Measurements from ENCODE around the gene FAM120C.
A peak's percentile ranks its signal among the peaks of the same experiment; 100 is the strongest.

FAM120C gene

GRCh38 chrX:54045563-54046228 is 137.4 kb downstream of the FAM120C start:
- DNase-seq (ENCODE audit: low read depth in 1 of 2, low spot score in 1 of 2), result no peak
- no peak overlapping the region for H3K4me3 ChIP-seq (replicated peaks; ENCODE audit: insufficient read depth, low read length)
- no peaks in the 10 kb centered on the region for H3K27me3 ChIP-seq (ENCODE audit: insufficient read depth, poor library complexity, severe bottlenecking)
- H3K27ac ChIP-seq (replicated peaks), result peak overlapping the region; percentile 92
- TF ChIP-seq CTCF (IDR thresholded peaks at IDR 0.05; ENCODE audit: insufficient read depth, low read length), result no peak
- TF ChIP-seq POLR2AphosphoS5 (IDR thresholded peaks at IDR 0.05; ENCODE audit: low read depth), result no peak
- TF ChIP-seq SPI1 (IDR thresholded peaks at IDR 0.05; ENCODE audit: borderline replicate concordance, low read depth), result no peak
- no peak for TF ChIP-seq REST (IDR thresholded peaks at IDR 0.05; ENCODE audit: insufficient replicate concordance, low read depth)
- TF ChIP-seq GABPA (IDR thresholded peaks at IDR 0.05; ENCODE audit: low read depth), result no peak

GRCh38 chrX:54044877-54045338 is 138.1 kb downstream of the FAM120C start:
- H3K27me3 ChIP-seq (ENCODE audit: insufficient read depth, poor library complexity, severe bottlenecking), result no peaks in the 10 kb centered on the region
- H3K4me3 ChIP-seq (replicated peaks; ENCODE audit: insufficient read depth, low read length), result peak overlapping the region; percentile 41
- TF ChIP-seq GABPA (IDR thresholded peaks at IDR 0.05; ENCODE audit: low read depth) (no peak), POLR2AphosphoS5 (IDR thresholded peaks at IDR 0.05; ENCODE audit: low read depth) (no peak), REST (IDR thresholded peaks at IDR 0.05; ENCODE audit: insufficient replicate concordance, low read depth) (peak; percentile 15), CTCF (IDR thresholded peaks at IDR 0.05; ENCODE audit: insufficient read depth, low read length) (no peak), SPI1 (IDR thresholded peaks at IDR 0.05; ENCODE audit: borderline replicate concordance, low read depth) (no peak)
- DNase-seq (ENCODE audit: low read depth in 1 of 2, low spot score in 1 of 2), result no peak
- peak overlapping the region; percentile 92 for H3K27ac ChIP-seq (replicated peaks)

GRCh38 chrX:54044126-54044876 is 138.8 kb downstream of the FAM120C start, which contains the start of gene PHF8:
PHF8 (minus strand) TSS chrX:54044473; CDS start chrX:54042728, 1,745 bp downstream.
- peak within 1 kb of the TSS; percentile 66 for H3K4me3 ChIP-seq (replicated peaks; ENCODE audit: insufficient read depth, low read length)
- DNase-seq (ENCODE audit: low read depth in 1 of 2, low spot score in 1 of 2), result peak; percentile 80 to 92

GRCh38 chrX:54043541-54044125 is 139.4 kb downstream of the FAM120C start:
- H3K27ac ChIP-seq (replicated peaks), result peak overlapping the region; percentile 92
- TF ChIP-seq SPI1 (IDR thresholded peaks at IDR 0.05; ENCODE audit: borderline replicate concordance, low read depth), result no peak
- no peak for TF ChIP-seq GABPA (IDR thresholded peaks at IDR 0.05; ENCODE audit: low read depth)
- TF ChIP-seq CTCF (IDR thresholded peaks at IDR 0.05; ENCODE audit: insufficient read depth, low read length), result no peak
- TF ChIP-seq REST (IDR thresholded peaks at IDR 0.05; ENCODE audit: insufficient replicate concordance, low read depth), result no peak
- TF ChIP-seq POLR2AphosphoS5 (IDR thresholded peaks at IDR 0.05; ENCODE audit: low read depth), result no peak
- peak overlapping the region; percentile 66 for H3K4me3 ChIP-seq (replicated peaks; ENCODE audit: insufficient read depth, low read length)
- no peaks in the 10 kb centered on the region for H3K27me3 ChIP-seq (ENCODE audit: insufficient read depth, poor library complexity, severe bottlenecking)
- DNase-seq (ENCODE audit: low read depth in 1 of 2, low spot score in 1 of 2), result peak in 1 of 2 experiments; percentile 8

More at GRCh38 chrX:54044126-54044876, 138.8 kb downstream of the FAM120C start, which contains the start of gene PHF8:
- peak; percentile 28; the same call in 1 of the 2 replicates for TF ChIP-seq SPI1 (IDR thresholded peaks at IDR 0.05; ENCODE audit: borderline replicate concordance, low read depth)
- no peak for TF ChIP-seq GABPA (IDR thresholded peaks at IDR 0.05; ENCODE audit: low read depth)
- TF ChIP-seq POLR2AphosphoS5 (IDR thresholded peaks at IDR 0.05; ENCODE audit: low read depth), result peak; percentile 82; the same call in 1 of the 2 replicates
- peak within 1 kb of the TSS; percentile 92 for H3K27ac ChIP-seq (replicated peaks)
- H3K27me3 ChIP-seq (ENCODE audit: insufficient read depth, poor library complexity, severe bottlenecking), result no peaks in the 10 kb centered on the region
